Heart left ventricle (tissue), 16 donors: ENCODE data around the gene LOXL4. TPM values are rescaled to one million over a fixed set of nuclear protein-coding genes. Genes with fewer than 3 reads are reported as not detected.

ENCODE experiments used
- ATAC-seq, 4 donors: fragments of 200-7000 bp; cut with Tn5 transposase; one replicate each; pipeline ENCODE4 v1.9.1; 2020 to 2022; ENCODE audit warnings: moderate library complexity in 4 of 4, mild to moderate bottlenecking in 3 of 4, moderate number of reproducible peaks in 1 of 4
- DNase-seq, 5 donors: peaks; one replicate each; pipeline ENCODE4 v3.0.0-alpha.2; 2020
- H3K27ac ChIP-seq, 12 donors: fragments of 200-600 bp; sonication (generic) in 4 of 12; one replicate each; pipeline versions ENCODE4 v1.5.0 to v1.8.0; 2016 to 2022; ENCODE audit warnings: mild to moderate bottlenecking in 2 of 12
- H3K27me3 ChIP-seq, 9 donors: fragments of 200-600 bp; sonication (generic) in 2 of 9; one replicate each; pipeline versions ENCODE4 v1.5.1 to v1.8.0; 2016 to 2022; ENCODE audit warnings: mild to moderate bottlenecking in 3 of 9
- H3K36me3 ChIP-seq, 9 donors: fragments of 200-600 bp; sonication (generic) in 2 of 9; one replicate each; pipeline versions ENCODE4 v1.5.0 to v1.8.0; 2018 to 2022; ENCODE audit warnings: mild to moderate bottlenecking in 2 of 9
- H3K4me1 ChIP-seq, 12 donors: fragments of 200-600 bp; sonication (generic) in 4 of 12; one replicate each; pipeline versions ENCODE4 v1.5.0 to v1.8.0; 2016 to 2022; ENCODE audit warnings: mild to moderate bottlenecking in 3 of 12
- H3K4me3 ChIP-seq, 12 donors: fragments of 200-600 bp; sonication (generic) in 4 of 12; one replicate each; pipeline versions ENCODE4 v1.5.0 to v1.8.0; 2017 to 2022; ENCODE audit warnings: mild to moderate bottlenecking in 9 of 12, moderate library complexity in 4 of 12
- H3K9me3 ChIP-seq, 12 donors: fragments of 200-600 bp; sonication (generic) in 4 of 12; one replicate each; pipeline versions ENCODE4 v1.5.0 to v1.8.0; 2016 to 2022; ENCODE audit warnings: mild to moderate bottlenecking in 1 of 12
- CTCF ChIP-seq, 12 donors: fragments of 200-600 bp; sonication (generic) in 4 of 12; IDR thresholded peaks; one replicate each; pipeline versions ENCODE4 v1.5.0 to v1.8.0; 2018 to 2022; ENCODE audit warnings: antibody characterized with exemption in 12 of 12, mild to moderate bottlenecking in 5 of 12
- POLR2A ChIP-seq, 2 donors: fragments of 450-650 bp; IDR thresholded peaks; one replicate each; pipeline ENCODE4 v1.6.1; 2017; ENCODE audit warnings: antibody characterized with exemption in 2 of 2, mild to moderate bottlenecking in 2 of 2, moderate library complexity in 2 of 2
- WGBS, 4 donors: extraction: QIAGEN DNeasy Blood & Tissue Kit in 2 of 4; methylation state at CpG; one replicate each; pipeline versions ENCODE4 v1.1.5 to v1.1.7; 2013 to 2018; 5-methylcytosine and 5-hydroxymethylcytosine counted together
- intact Hi-C, 10 donors: fragments of 100-400 bp; cut with DNase I; formaldehyde crosslinking; loops; one replicate each; pipeline versions ENCODE4 v1.11.1 to v1.14.2; 2022
- polyA plus RNA-seq, 2 donors: library from polyadenylated mRNA; stranded (reverse); fragments of 200-250 nt; gene quantifications; one replicate each; pipeline ENCODE4 v1.2.3, GENCODE V29; 2013
- total RNA-seq, 9 donors: library from RNA; depleted of rRNA in 2 of 9; stranded (reverse); fragments of >200 nt in 2 of 9; fragmentation: NEBNext Ultra II Directional in 3 of 9; extraction: Animal tissue kit (Norgen Biotek cat#: 25700) in 3 of 9; gene quantifications; one replicate each; pipeline versions ENCODE4 v1.1.0 to v1.2.4, GENCODE V29; 2016 to 2023
- donor health status: ischemic (EF 13 %, LVEDD 7.1; RV severe dilation, severe dysfunction).
- donor health status: healthy with polysubstance abuse.
- donor health status: DM: no; HTN: yes; CAD: no.
- donor health status: DM: no; HTN: no; CAD: no.
- donor health status: ischemic (EF 25% LVEDD 6.9; RV normal size, moderate dysfunction).
- donor health status: ischemic (EF 25% LVEDD 5.7; RV mildly dilated, moderate dysfunction).
- donor health status: healthy.
- donor health status: DM: yes; HTN: yes; CAD: no.
- donor health status: ischemic (EF 35%, LVEDD 5.7; RV mildly dilated, moderate dysfunction).
- donor health status: nonischemic (EF 11% LVEDD 7.7; RV severe dilation, severe dysfunction).
- donor health status: DM: yes; HTN: yes; CAD: no.
- donor health status: PGD.
- donor health status: ischemic (EF 29% LVEDD 5.4; RV normal size, mild dysfunction).
- donor health status: nonischemic (EF 23%, LVEDD 6.1; RV moderate dilation, normal function).

Gene LOXL4
- total and polyA plus RNA-seq, 11 donors, result 0.88 to 68.8 (median 1.7) TPM

DNA sequence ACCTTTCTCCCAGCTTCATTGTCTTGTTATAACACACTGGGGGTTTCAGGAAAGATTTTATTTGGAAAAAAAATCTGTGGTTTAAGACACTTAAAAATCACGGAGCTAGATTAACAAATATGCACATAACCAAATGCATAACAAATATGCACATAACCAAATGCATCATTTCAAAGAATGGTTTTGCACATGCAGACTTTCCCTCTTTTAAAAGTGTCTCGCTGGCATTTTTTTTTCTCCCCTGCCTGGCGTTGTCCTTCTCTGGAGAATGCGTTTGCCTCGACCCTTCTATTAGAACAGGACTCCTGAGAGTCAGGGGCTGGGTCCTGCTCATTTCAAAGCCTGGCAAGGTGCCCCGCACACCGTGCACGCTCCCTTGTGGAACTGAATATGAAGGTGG, 42.7 kb upstream of the LOXL4 start:
- DNase-seq (no peak), ATAC-seq (no peak)
- H3K4me3 ChIP-seq, result no peak overlapping the region
- H3K4me1 ChIP-seq, result peaks cover 0 to 24% (median 8%) of the 10 kb centered on the region in 12 donors
- 89 to 95% (median 90%) methylated on average over 8 of the region's 8 CpGs for WGBS, 4 donors
- TF ChIP-seq POLR2A (IDR thresholded peaks at IDR 0.05) (no peak), CTCF (IDR thresholded peaks at IDR 0.05) (no peak)
- intact Hi-C loops, result loop anchor here in 5 of 10 donors (2.0 to 5.0 kb wide), 5 partner anchors 43 to 398 kb away; partner anchors contain the start of gene LOXL4 (in 1 of the 5)
- H3K9me3 ChIP-seq, result no peaks in the 10 kb centered on the region
- H3K27me3 ChIP-seq, result peaks cover 0 to 13% (median 0%) of the 10 kb centered on the region in 9 donors
- H3K36me3 ChIP-seq, result no peaks in the 10 kb centered on the region
- H3K27ac ChIP-seq, result no peak overlapping the region

- peaks cover 0 to 16% (median 8%) of the 10 kb centered on the region in 12 donors for H3K4me1 ChIP-seq
- intact Hi-C loops, result loop anchor here (1.0 to 10.0 kb wide), 16 partner anchors 41 to 938 kb away; partner anchors contain the start of gene LOXL4 (in 4 of the 10)
- DNase-seq (peak; percentile 67 to 88 (median 73)), ATAC-seq (peak; percentile 82 to 98 (median 95))
- no peaks in the 10 kb centered on the region for H3K9me3 ChIP-seq
- peaks cover 0 to 13% (median 0%) of the 10 kb centered on the region in 9 donors for H3K27me3 ChIP-seq
- H3K27ac ChIP-seq, result peak overlapping the region in 1 of 12 donors; percentile 10
- no peaks in the 10 kb centered on the region for H3K36me3 ChIP-seq
- peak; percentile 66 to 94 (median 82) for TF ChIP-seq CTCF (IDR thresholded peaks at IDR 0.05)
- TF ChIP-seq POLR2A (IDR thresholded peaks at IDR 0.05), result no peak
- peak overlapping the region in 4 of 12 donors; percentile 3 to 25 (median 18) for H3K4me3 ChIP-seq
- 15 to 18% (median 17%) methylated on average over 21 of the region's 21 CpGs for WGBS, 4 donors
Measured at GRCh38 chr10:98309366-98310355, 41.7 kb upstream of the LOXL4 start.

DNA sequence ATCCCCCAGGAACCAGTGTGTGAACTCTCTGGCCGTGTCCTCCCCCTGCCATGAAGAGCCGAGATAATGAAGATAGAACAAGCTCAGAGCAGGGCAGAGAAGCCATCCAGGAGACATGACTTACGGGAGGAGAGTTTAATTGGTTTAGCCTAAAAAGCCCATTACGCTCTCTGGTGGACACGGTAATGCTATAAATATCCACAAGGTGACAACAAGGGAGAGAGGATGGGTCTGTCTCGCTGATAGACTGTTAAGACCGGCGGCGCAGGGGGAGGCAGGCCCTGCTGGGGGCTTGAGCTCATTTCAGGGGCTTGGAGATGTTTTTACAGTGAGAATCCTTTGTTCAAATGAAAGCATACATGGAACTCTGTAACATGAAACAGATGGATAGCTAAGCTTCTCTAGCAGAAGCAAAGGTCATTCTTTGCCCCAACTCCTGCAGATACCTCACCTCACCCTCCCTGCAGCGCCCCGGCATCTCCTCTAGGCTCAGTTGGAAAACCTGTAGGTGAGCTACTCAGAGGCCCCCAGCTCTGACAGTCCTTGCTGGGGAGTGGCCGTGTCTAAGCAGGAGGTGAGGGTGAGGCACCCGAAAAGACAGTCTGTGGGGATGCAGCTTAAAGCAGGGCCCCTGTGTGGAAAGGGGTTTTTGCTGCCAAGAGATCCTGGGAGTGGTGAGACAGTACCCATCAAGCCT, 40.8 kb upstream of the LOXL4 start:
- no peak for DNase-seq
- 49 to 59% (median 52%) methylated on average over 13 of the region's 13 CpGs for WGBS, 4 donors
- H3K4me3 ChIP-seq, result peak overlapping the region in 3 of 12 donors; percentile 3 to 25 (median 14)
- intact Hi-C loops, result loop anchor here (1.0 to 10.0 kb wide), 13 partner anchors 40 to 938 kb away; partner anchors contain the start of gene LOXL4 (in 3 of the 10)
- TF ChIP-seq CTCF (IDR thresholded peaks at IDR 0.05) (peak in 2 of 12 donors; percentile 8 to 24), POLR2A (IDR thresholded peaks at IDR 0.05) (no peak)
- no peaks in the 10 kb centered on the region for H3K9me3 ChIP-seq
- ATAC-seq, result peak in 3 of 4 donors; percentile 17 to 44 (median 23)
- H3K4me1 ChIP-seq, result peaks cover 0 to 15% (median 8%) of the 10 kb centered on the region in 12 donors
- H3K36me3 ChIP-seq, result no peaks in the 10 kb centered on the region
- peaks cover 0 to 13% (median 0%) of the 10 kb centered on the region in 9 donors for H3K27me3 ChIP-seq
- H3K27ac ChIP-seq, result no peak overlapping the region
